Measurements from ENCODE around the gene CNTN2. TPM values are rescaled to one million over a fixed set of nuclear protein-coding genes. Genes with fewer than 3 reads are reported as not detected.

Gene CNTN2
- total RNA-seq, 2 donors from 2014 or later: 5.1 TPM; not detected in 1

- intact Hi-C loops (cut with DNase I): no loop called here
- H3K27me3 ChIP-seq (replicated peaks; ENCODE audit: insufficient read depth): peaks cover 15% of the 10 kb centered on the region
- no peaks in the 10 kb centered on the region for H3K4me1 ChIP-seq (replicated peaks)
- DNase-seq (ENCODE audit: low spot score): no peak
- H3K9me3 ChIP-seq: no peaks in the 10 kb centered on the region
- H3K36me3 ChIP-seq: no peaks in the 10 kb centered on the region
- no peak overlapping the region for H3K4me3 ChIP-seq
- no peak overlapping the region for H3K27ac ChIP-seq
- WGBS: 66% methylated on average over 4 of the region's 4 CpGs
- TF ChIP-seq, protein P1, sequence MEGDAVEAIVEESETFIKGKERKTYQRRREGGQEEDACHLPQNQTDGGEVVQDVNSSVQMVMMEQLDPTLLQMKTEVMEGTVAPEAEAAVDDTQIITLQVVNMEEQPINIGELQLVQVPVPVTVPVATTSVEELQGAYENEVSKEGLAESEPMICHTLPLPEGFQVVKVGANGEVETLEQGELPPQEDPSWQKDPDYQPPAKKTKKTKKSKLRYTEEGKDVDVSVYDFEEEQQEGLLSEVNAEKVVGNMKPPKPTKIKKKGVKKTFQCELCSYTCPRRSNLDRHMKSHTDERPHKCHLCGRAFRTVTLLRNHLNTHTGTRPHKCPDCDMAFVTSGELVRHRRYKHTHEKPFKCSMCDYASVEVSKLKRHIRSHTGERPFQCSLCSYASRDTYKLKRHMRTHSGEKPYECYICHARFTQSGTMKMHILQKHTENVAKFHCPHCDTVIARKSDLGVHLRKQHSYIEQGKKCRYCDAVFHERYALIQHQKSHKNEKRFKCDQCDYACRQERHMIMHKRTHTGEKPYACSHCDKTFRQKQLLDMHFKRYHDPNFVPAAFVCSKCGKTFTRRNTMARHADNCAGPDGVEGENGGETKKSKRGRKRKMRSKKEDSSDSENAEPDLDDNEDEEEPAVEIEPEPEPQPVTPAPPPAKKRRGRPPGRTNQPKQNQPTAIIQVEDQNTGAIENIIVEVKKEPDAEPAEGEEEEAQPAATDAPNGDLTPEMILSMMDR (IDR thresholded peaks at IDR 0.05): no peak
- TF ChIP-seq POLR2AphosphoS5 (IDR thresholded peaks at IDR 0.05): no peak
- no peak for TF ChIP-seq POLR2A (IDR thresholded peaks at IDR 0.05)
Measured at GRCh38 chr1:205046870-205047269, 3.9 kb downstream of the CNTN2 start.

GRCh38 chr1:205047764-205048231 is 4.8 kb downstream of the CNTN2 start:
- TF ChIP-seq POLR2AphosphoS5 (IDR thresholded peaks at IDR 0.05): no peak
- TF ChIP-seq, protein P1 (IDR thresholded peaks at IDR 0.05): no peak
- no peak for TF ChIP-seq POLR2A (IDR thresholded peaks at IDR 0.05)
- intact Hi-C loops (cut with DNase I): no loop called here
- no peaks in the 10 kb centered on the region for H3K36me3 ChIP-seq
- no peak overlapping the region for H3K4me3 ChIP-seq
- no peak overlapping the region for H3K27ac ChIP-seq
- WGBS: 80% methylated on average over 5 of the region's 5 CpGs
- H3K27me3 ChIP-seq (replicated peaks; ENCODE audit: insufficient read depth): peaks cover 10% of the 10 kb centered on the region
- no peak for DNase-seq (ENCODE audit: low spot score)
- H3K9me3 ChIP-seq: no peaks in the 10 kb centered on the region
- no peaks in the 10 kb centered on the region for H3K4me1 ChIP-seq (replicated peaks)

GRCh38 chr1:205048382-205048781 is 5.4 kb downstream of the CNTN2 start:
- intact Hi-C loops (cut with DNase I): no loop called here

DNA sequence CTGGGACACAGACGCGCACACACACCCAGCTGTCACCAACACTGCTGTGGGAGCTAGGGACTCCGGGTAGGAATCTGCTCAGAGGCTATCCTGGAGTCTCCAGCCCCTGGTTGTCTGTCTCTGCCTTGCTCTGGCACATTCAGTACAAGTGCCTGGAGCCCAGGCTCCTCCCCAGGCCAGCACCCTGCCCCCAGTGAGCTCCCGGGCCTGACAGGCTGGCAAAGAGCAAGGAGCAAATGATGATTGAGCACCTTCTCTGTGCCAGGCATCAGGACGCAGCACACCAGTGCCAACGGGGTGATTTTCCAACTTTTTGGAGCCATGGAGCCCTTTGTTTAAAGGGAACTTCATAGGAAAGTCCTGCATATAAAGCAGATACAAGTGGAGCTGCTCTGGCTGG is 6.5 kb downstream of the CNTN2 start:
- DNase-seq (ENCODE audit: low spot score): no peak
- Histone ChIP-seq H3K27me3 (replicated peaks; ENCODE audit: insufficient read depth) (no peaks in the 10 kb centered on the region), H3K4me3 (no peak overlapping the region), H3K4me1 (replicated peaks) (no peaks in the 10 kb centered on the region), H3K9me3 (no peaks in the 10 kb centered on the region), H3K36me3 (no peaks in the 10 kb centered on the region), H3K27ac (no peak overlapping the region)
- TF ChIP-seq POLR2AphosphoS5 (IDR thresholded peaks at IDR 0.05): no peak
- no peak for TF ChIP-seq POLR2A (IDR thresholded peaks at IDR 0.05)
- TF ChIP-seq, protein P1 (IDR thresholded peaks at IDR 0.05): no peak
- 59% methylated on average over 6 of the region's 6 CpGs for WGBS
- intact Hi-C loops (cut with DNase I): no loop called here

More at GRCh38 chr1:205048382-205048781, 5.4 kb downstream of the CNTN2 start:
- H3K27me3 ChIP-seq (replicated peaks; ENCODE audit: insufficient read depth): peaks cover 4% of the 10 kb centered on the region
- no peak overlapping the region for H3K27ac ChIP-seq
- DNase-seq (ENCODE audit: low spot score): no peak
- H3K4me3 ChIP-seq: no peak overlapping the region
- H3K4me1 ChIP-seq (replicated peaks): no peaks in the 10 kb centered on the region
- no peaks in the 10 kb centered on the region for H3K9me3 ChIP-seq
- TF ChIP-seq POLR2AphosphoS5 (IDR thresholded peaks at IDR 0.05) (no peak), POLR2A (IDR thresholded peaks at IDR 0.05) (no peak)
- TF ChIP-seq, protein P1 (IDR thresholded peaks at IDR 0.05): no peak
- no peaks in the 10 kb centered on the region for H3K36me3 ChIP-seq
- 71% methylated on average over 8 of the region's 9 CpGs for WGBS

- no peaks in the 10 kb centered on the region for H3K36me3 ChIP-seq
- H3K9me3 ChIP-seq: no peaks in the 10 kb centered on the region
- no peak for DNase-seq (ENCODE audit: low spot score)
- intact Hi-C loops (cut with DNase I): no loop called here
- no peak overlapping the region for H3K4me3 ChIP-seq
- no peaks in the 10 kb centered on the region for H3K27me3 ChIP-seq (replicated peaks; ENCODE audit: insufficient read depth)
- H3K27ac ChIP-seq: no peak overlapping the region
- 84% methylated on average over 11 of the region's 11 CpGs for WGBS
- TF ChIP-seq, protein P1 (IDR thresholded peaks at IDR 0.05): no peak
- TF ChIP-seq POLR2A (IDR thresholded peaks at IDR 0.05): no peak
- TF ChIP-seq POLR2AphosphoS5 (IDR thresholded peaks at IDR 0.05): no peak
- H3K4me1 ChIP-seq (replicated peaks): no peaks in the 10 kb centered on the region
Measured at GRCh38 chr1:205052690-205053089, 9.7 kb downstream of the CNTN2 start.

Data from prostate gland (tissue), 2 donors.